GM12801 (cell line): Measurements from ENCODE around the gene KCNJ4.

Experiments
- CTCF ChIP-seq: IDR thresholded peaks from one replicate; pipeline ENCODE4 v1.5.1; 2011; ENCODE audit warnings: control low read depth; ENCODE audit not compliant: insufficient read length; ENCODE audit errors: extremely low read depth

The KCNJ4 gene

GRCh38 chr22:38455076-38455529 lies at the start of gene KCNJ4:
Gene KCNJ4 (minus strand): TSS chr22:38455199. CDS start chr22:38428132, 27,067 bp downstream.
- no peak for TF ChIP-seq CTCF

GRCh38 chr22:38503021-38503420 lies 48.0 kb upstream of the KCNJ4 start:
- TF ChIP-seq CTCF, result no peak

- no peak for TF ChIP-seq CTCF
These were observed 47.0 kb upstream of the KCNJ4 start for GRCh38 chr22:38501797-38502672.

- TF ChIP-seq CTCF, result no peak
These were observed 42.9 kb upstream of the KCNJ4 start for GRCh38 chr22:38497869-38498268.

- no peak for TF ChIP-seq CTCF
These were observed 39.9 kb upstream of the KCNJ4 start for GRCh38 chr22:38494939-38495338.

GRCh38 chr22:38494498-38494897 lies 39.5 kb upstream of the KCNJ4 start:
- no peak for TF ChIP-seq CTCF

- TF ChIP-seq CTCF, result no peak
These were observed 36.8 kb upstream of the KCNJ4 start for GRCh38 chr22:38491707-38492348.
